Measurements from ENCODE around the gene TMEM132D.

The TMEM132D gene

DNA sequence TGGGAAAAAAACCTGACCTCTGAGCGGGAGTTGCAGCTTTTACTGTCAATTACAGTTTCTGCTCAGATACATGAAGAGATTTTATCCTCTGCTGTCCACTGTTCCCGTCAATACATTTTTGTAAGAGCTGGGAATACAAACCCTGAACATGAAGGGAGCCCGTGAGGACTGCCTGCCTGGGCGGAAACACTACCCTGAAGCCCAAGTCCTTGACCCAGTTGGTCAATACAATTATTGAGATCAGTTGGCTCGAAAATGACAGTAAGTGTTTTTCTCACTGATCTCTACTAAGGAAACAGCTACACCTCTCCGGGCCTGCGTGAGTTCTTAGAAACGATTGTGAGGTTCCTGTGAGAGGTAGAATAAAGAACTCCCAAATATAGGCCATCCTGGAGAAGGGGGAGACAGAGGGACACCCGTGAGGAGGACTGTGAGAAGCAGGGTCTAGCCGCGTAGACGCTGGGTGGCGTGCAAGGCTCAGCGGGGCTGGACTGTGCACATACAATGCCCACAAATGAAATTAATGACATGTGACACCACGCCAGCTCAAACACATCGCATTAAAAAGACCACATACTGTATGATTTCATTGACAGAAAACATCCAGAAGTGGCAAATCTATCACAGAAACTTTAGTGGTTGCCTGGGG is 509.5 kb downstream of the TMEM132D start:
- no peaks in the 10 kb centered on the region for H3K4me1 Mint-ChIP-seq
- no peaks in the 10 kb centered on the region for H3K36me3 Mint-ChIP-seq (ENCODE audit: low read depth)
- no peak overlapping the region for H3K4me3 Mint-ChIP-seq
- no peaks in the 10 kb centered on the region for H3K27me3 Mint-ChIP-seq (ENCODE audit: low read depth)
- H3K9me3 Mint-ChIP-seq = peaks cover 3% of the 10 kb centered on the region
- no peak for TF ChIP-seq CTCF (IDR thresholded peaks at IDR 0.05; ENCODE audit: unreplicated experiment in 3 of 3)
- no peak overlapping the region for H3K27ac Mint-ChIP-seq

DNA sequence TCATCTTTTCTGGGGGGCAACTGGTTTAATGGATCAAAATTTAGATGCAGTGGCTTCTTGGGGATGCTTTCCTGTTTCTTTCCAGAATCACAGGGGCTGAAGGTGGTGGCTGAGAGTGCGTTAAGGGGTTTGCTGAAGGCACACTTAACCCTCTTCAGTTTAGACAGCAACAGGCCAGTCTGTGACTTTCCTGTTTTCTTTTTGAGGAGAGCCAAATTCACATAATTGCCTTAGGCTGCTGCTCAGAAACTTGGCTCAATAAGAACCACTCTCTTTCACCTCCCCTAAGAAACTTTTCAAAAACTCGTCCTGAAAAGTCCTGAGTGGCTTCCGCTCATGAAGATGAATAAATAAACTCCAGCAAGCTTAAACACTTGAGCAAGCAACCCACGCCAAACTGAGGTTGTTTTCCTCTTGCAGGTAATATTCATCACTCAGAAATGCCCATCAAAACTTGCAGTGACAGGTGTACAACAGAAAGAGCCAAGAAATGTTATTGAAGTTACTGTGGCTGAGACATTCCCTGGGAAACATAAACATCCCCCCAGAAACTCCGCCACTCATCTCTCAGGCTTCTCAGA is 510.4 kb downstream of the TMEM132D start:
- no peak overlapping the region for H3K27ac Mint-ChIP-seq
- no peak overlapping the region for H3K4me3 Mint-ChIP-seq
- H3K4me1 Mint-ChIP-seq = no peaks in the 10 kb centered on the region
- no peaks in the 10 kb centered on the region for H3K36me3 Mint-ChIP-seq (ENCODE audit: low read depth)
- no peaks in the 10 kb centered on the region for H3K9me3 Mint-ChIP-seq
- no peak for TF ChIP-seq CTCF (IDR thresholded peaks at IDR 0.05; ENCODE audit: unreplicated experiment in 3 of 3)
- no peaks in the 10 kb centered on the region for H3K27me3 Mint-ChIP-seq (ENCODE audit: low read depth)

GRCh38 chr12:129385637-129385990 is 518.2 kb downstream of the TMEM132D start:
- Mint-ChIP-seq H3K27ac (no peak overlapping the region), H3K4me3 (no peak overlapping the region), H3K36me3 (ENCODE audit: low read depth) (no peaks in the 10 kb centered on the region), H3K4me1 (no peaks in the 10 kb centered on the region), H3K9me3 (no peaks in the 10 kb centered on the region), H3K27me3 (ENCODE audit: low read depth) (no peaks in the 10 kb centered on the region)
- no peak for TF ChIP-seq CTCF (IDR thresholded peaks at IDR 0.05; ENCODE audit: unreplicated experiment in 3 of 3)

- Mint-ChIP-seq H3K27me3 (ENCODE audit: low read depth) (no peaks in the 10 kb centered on the region), H3K36me3 (ENCODE audit: low read depth) (no peaks in the 10 kb centered on the region), H3K9me3 (no peaks in the 10 kb centered on the region), H3K4me1 (no peaks in the 10 kb centered on the region), H3K4me3 (no peak overlapping the region), H3K27ac (no peak overlapping the region)
- TF ChIP-seq CTCF (IDR thresholded peaks at IDR 0.05; ENCODE audit: unreplicated experiment in 3 of 3) = no peak
Measured at GRCh38 chr12:129383956-129384355, 519.9 kb downstream of the TMEM132D start.

DNA sequence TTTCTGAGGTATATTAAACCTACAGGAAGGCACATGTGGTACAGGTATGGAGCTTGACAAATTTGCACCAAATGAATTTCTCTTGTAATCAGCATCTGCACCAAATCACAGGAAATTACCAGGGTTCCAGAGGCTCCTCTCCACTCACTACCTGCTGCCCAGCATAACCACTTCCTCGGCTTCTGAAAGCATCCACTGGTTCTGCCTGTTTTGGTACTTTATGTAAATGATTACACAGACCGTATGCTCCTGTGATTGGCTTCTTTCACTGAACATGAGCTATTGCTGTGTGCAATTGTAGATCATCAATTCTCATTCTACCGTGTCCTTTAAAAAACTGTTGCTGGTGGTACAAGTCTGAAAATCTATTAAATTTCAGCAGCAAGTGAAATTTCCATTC is 522.1 kb downstream of the TMEM132D start:
- H3K27me3 Mint-ChIP-seq (ENCODE audit: low read depth) = no peaks in the 10 kb centered on the region
- H3K9me3 Mint-ChIP-seq = no peaks in the 10 kb centered on the region
- no peaks in the 10 kb centered on the region for H3K36me3 Mint-ChIP-seq (ENCODE audit: low read depth)
- no peak for TF ChIP-seq CTCF (IDR thresholded peaks at IDR 0.05; ENCODE audit: unreplicated experiment in 3 of 3)
- no peak overlapping the region for H3K27ac Mint-ChIP-seq
- H3K4me3 Mint-ChIP-seq = no peak overlapping the region
- H3K4me1 Mint-ChIP-seq = no peaks in the 10 kb centered on the region

All from nephron (organoid).